GM23248 (cell line): ENCODE results near the gene NUP37. TPM values are rescaled to one million over a fixed set of nuclear protein-coding genes. Genes with fewer than 3 reads are reported as not detected.

Experiments
- DNase-seq: peaks from one replicate; pipeline ENCODE4 v3.0.0-alpha.2; 2015
- H2AFZ ChIP-seq: fragments of 200-600 bp; sonication (generic); 2 replicates; pipeline ENCODE4 v1.6.1; 2016; ENCODE audit warnings: antibody characterized with exemption
- H3F3A ChIP-seq: fragments of 200-600 bp; sonication (generic); 2 replicates; pipeline ENCODE4 v1.6.1; 2016; ENCODE audit warnings: mild to moderate bottlenecking, antibody characterized with exemption, mixed run types; ENCODE audit not compliant: insufficient read depth
- H3K27ac ChIP-seq: fragments of 200-600 bp; sonication (generic); 2 replicates; pipeline ENCODE4 v1.5.1; 2016; ENCODE audit warnings: mild to moderate bottlenecking
- H3K27me3 ChIP-seq: fragments of 200-600 bp; sonication (generic); replicated peaks from 2 replicates; pipeline ENCODE4 v1.6.1; 2016; ENCODE audit warnings: mild to moderate bottlenecking; ENCODE audit not compliant: insufficient read depth
- H3K36me3 ChIP-seq: fragments of 200-600 bp; sonication (generic); 2 replicates; pipeline ENCODE4 v1.6.1; 2016; ENCODE audit warnings: low read depth, mild to moderate bottlenecking
- H3K4me1 ChIP-seq: fragments of 200-600 bp; sonication (generic); 2 replicates; pipeline ENCODE4 v1.6.1; 2016; ENCODE audit warnings: mild to moderate bottlenecking; ENCODE audit not compliant: insufficient read depth
- H3K4me2 ChIP-seq: fragments of 200-600 bp; sonication (generic); one replicate; pipeline ENCODE4 v1.6.1; 2016; ENCODE audit warnings: mild to moderate bottlenecking; ENCODE audit not compliant: unreplicated experiment
- H3K4me3 ChIP-seq: fragments of 200-600 bp; sonication (generic); 2 replicates; pipeline ENCODE4 v1.5.1; 2016; ENCODE audit warnings: mild to moderate bottlenecking
- H3K79me2 ChIP-seq: fragments of 200-600 bp; sonication (generic); 2 replicates; pipeline ENCODE4 v1.6.1; 2016; ENCODE audit warnings: mild to moderate bottlenecking; ENCODE audit not compliant: insufficient read depth
- H3K9ac ChIP-seq: fragments of 200-600 bp; sonication (generic); 2 replicates; pipeline ENCODE4 v1.6.1; 2016; ENCODE audit warnings: mild to moderate bottlenecking
- H3K9me2 ChIP-seq: fragments of 200-600 bp; sonication (generic); 2 replicates; pipeline ENCODE4 v1.6.1; 2016; ENCODE audit warnings: mixed run types, mild to moderate bottlenecking, moderate library complexity; ENCODE audit not compliant: insufficient read depth
- H3K9me3 ChIP-seq: fragments of 200-600 bp; sonication (generic); one replicate; pipeline ENCODE4 v1.6.1; 2017; ENCODE audit warnings: low read depth
- H4K20me1 ChIP-seq: fragments of 200-600 bp; sonication (generic); 2 replicates; pipeline ENCODE4 v1.6.0; 2016; ENCODE audit not compliant: insufficient read depth
- EZH2 ChIP-seq: fragments of 200-600 bp; sonication (generic); IDR thresholded peaks from 2 replicates; pipeline ENCODE4 v1.6.1; 2018; ENCODE audit warnings: antibody characterized with exemption, mild to moderate bottlenecking; ENCODE audit not compliant: insufficient read depth, poor library complexity, severe bottlenecking
- EZH2phosphoT487 ChIP-seq: fragments of 200-600 bp; sonication (generic); IDR thresholded peaks from 2 replicates; pipeline ENCODE4 v1.6.1; 2018; ENCODE audit warnings: antibody characterized with exemption, moderate library complexity, mild to moderate bottlenecking, low read depth; ENCODE audit not compliant: insufficient read depth
- WGBS, 2 experiments: methylation state at CpG; one replicate each; pipeline ENCODE4 v1.1.6; 2015 to 2017; ENCODE audit warnings: low lambda C conversion rate in 2 of 2, low coverage in 1 of 2; ENCODE audit errors: missing lambda C conversion rate in 2 of 2; 5-methylcytosine and 5-hydroxymethylcytosine counted together
- in situ Hi-C: fragments of 300-500 bp; cut with MboI; formaldehyde crosslinking; loops from 2 replicates; pipeline ENCODE4 v1.15.0; 2020
- polyA plus RNA-seq: library from polyadenylated mRNA; unstranded; fragments of >200 nt; fragmentation: Nextera tagmentation; extraction: Ambion mirVana; gene quantifications from 2 replicates; pipeline ENCODE4 v1.2.1, GENCODE V29; 2016
- total RNA-seq: library from RNA; depleted of rRNA; stranded (reverse); fragments of >200 nt; shearing (Covaris generic); gene quantifications from 2 replicates; pipeline ENCODE4 v1.2.3, GENCODE V29; 2014; rRNA removed

NUP37 gene
- total and polyA plus RNA-seq, 2 experiments from 2014 or later: 39.4 to 50.7 TPM

DNA sequence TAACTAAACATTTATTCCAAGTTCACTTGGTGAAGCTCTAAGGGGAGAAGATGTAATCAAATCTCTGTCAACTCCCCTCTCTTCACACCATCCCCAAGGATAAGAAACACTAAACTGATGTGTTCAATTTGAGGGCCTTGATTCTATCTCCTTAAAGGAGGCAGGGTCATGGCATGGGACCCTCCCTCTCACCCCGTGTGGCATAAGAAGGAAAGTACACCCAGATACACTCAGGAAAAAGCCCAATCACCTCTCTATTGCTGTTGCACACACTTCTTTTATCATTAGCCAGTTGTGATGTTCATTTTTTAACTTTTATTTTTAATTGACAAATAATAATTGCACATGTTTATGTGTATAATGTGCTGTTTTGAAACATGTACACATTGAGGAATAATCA, 93.2 kb downstream of the NUP37 start:
- in situ Hi-C loops: no loop called here
- Histone ChIP-seq H3K4me2 (no peak overlapping the region), H3K36me3 (peaks cover 9% of the 10 kb centered on the region; the same call in 1 of the 2 replicates), H4K20me1 (no peaks in the 10 kb centered on the region), H3F3A (no peaks in the 10 kb centered on the region), H3K9me2 (no peaks in the 10 kb centered on the region), H2AFZ (no peak overlapping the region), H3K9ac (no peak overlapping the region), H3K4me3 (no peak overlapping the region), H3K27ac (no peak overlapping the region), H3K79me2 (no peaks in the 10 kb centered on the region), H3K27me3 (no peaks in the 10 kb centered on the region), H3K9me3 (no peaks in the 10 kb centered on the region), H3K4me1 (peaks cover 9% of the 10 kb centered on the region)
- DNase-seq: no peak
- WGBS, 2 experiments: 55 to 61% methylated on average over 1 of the region's 1 CpG
- TF ChIP-seq EZH2 (no peak), EZH2phosphoT487 (no peak)

DNA sequence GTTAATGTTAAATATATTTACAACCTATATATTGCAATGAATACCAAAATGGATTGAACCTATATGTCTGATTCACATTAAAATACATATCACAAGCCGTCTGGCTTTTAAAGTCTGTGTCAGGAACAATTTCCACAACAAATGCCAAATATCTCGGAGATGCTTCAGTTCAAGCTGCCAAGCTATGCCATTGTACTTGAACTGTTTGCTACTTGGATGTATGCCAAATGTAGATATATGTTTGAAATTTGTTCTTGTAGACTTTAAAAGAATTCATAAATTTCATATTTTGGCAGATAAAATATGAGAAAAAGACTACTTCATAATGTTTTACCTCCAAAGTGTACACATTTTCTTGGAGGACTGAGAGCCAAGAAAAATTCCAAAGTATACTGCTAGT, 95.1 kb downstream of the NUP37 start:
- TF ChIP-seq EZH2 (no peak), EZH2phosphoT487 (no peak)
- in situ Hi-C loops: no loop called here
- no peak for DNase-seq
- H3K9me3 ChIP-seq: no peaks in the 10 kb centered on the region
- H3K4me3 ChIP-seq: no peak overlapping the region
- 94 to 98% methylated on average over 2 of the region's 2 CpGs for WGBS, 2 experiments
- H4K20me1 ChIP-seq: no peaks in the 10 kb centered on the region
- H2AFZ ChIP-seq: no peak overlapping the region
- no peak overlapping the region for H3K9ac ChIP-seq
- no peaks in the 10 kb centered on the region for H3K9me2 ChIP-seq
- H3K4me1 ChIP-seq: peaks cover 9% of the 10 kb centered on the region
- H3K79me2 ChIP-seq: no peaks in the 10 kb centered on the region
- no peaks in the 10 kb centered on the region for H3F3A ChIP-seq
- peaks cover 9% of the 10 kb centered on the region; the same call in 1 of the 2 replicates for H3K36me3 ChIP-seq
- no peak overlapping the region for H3K4me2 ChIP-seq
- no peak overlapping the region for H3K27ac ChIP-seq
- no peaks in the 10 kb centered on the region for H3K27me3 ChIP-seq

DNA sequence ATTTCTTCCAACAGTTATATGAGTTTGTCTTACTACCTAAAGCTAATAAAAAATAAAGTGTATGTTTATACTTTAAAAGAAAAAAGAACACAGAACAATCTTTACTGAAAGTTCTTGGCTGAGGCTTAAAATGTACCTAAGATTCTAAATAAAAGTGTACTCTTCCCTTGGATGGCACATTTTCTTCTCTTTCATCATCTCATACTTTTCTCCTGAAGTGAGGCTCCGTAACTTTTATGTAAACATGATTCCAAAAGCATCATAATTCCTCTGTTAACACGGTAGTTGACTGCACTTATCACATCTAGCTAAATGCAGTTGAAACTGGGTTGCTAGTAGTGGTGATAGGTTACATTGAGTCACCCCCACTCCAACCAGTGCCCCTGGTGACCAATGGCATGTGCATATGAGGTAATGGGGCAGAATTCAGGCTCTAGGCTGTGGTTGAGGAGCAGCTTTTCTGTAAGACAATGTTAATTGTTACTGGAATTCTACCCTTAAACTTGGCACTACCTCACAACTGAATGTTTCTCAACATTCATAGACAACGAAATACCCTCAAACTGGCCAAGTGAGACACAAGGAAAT, 96.5 kb downstream of the NUP37 start:
- H3K36me3 ChIP-seq: peaks cover 9% of the 10 kb centered on the region; the same call in 1 of the 2 replicates
- no peak overlapping the region for H3K4me2 ChIP-seq

More for the DNA sequence above, 96.5 kb downstream of the NUP37 start:
- DNase-seq: peak; percentile 65
- no peak overlapping the region for H2AFZ ChIP-seq
- H3K27ac ChIP-seq: peak overlapping the region; percentile 37
- H3F3A ChIP-seq: no peaks in the 10 kb centered on the region
- no peaks in the 10 kb centered on the region for H4K20me1 ChIP-seq
- H3K9me3 ChIP-seq: no peaks in the 10 kb centered on the region
- 92 to 95% methylated on average over 3 of the region's 3 CpGs for WGBS, 2 experiments
- H3K4me3 ChIP-seq: no peak overlapping the region
- in situ Hi-C loops: no loop called here
- no peaks in the 10 kb centered on the region for H3K79me2 ChIP-seq
- H3K27me3 ChIP-seq: no peaks in the 10 kb centered on the region
- H3K4me1 ChIP-seq: peaks cover 5% of the 10 kb centered on the region; the same call in 1 of the 2 replicates
- no peak overlapping the region for H3K9ac ChIP-seq
- H3K9me2 ChIP-seq: no peaks in the 10 kb centered on the region
- no peak for TF ChIP-seq EZH2phosphoT487
- no peak for TF ChIP-seq EZH2

Other genes with a start within 250 kb of the NUP37 start
- gene DRAM1, start 242.5 kb downstream of the NUP37 start, total RNA-seq: 86.8 and 111 TPM in 2 replicates
- gene DRAM1, start 242.5 kb downstream of the NUP37 start, polyA plus RNA-seq: 99.2 and 105 TPM in 2 replicates
- gene WASHC3, start 58.1 kb downstream of the NUP37 start, total RNA-seq: 98.3 and 103 TPM in 2 replicates
- gene WASHC3, start 58.1 kb downstream of the NUP37 start, polyA plus RNA-seq: 143 and 150 TPM in 2 replicates
- 10.1 and 13.4 TPM in 2 replicates for gene PARPBP, start 69 bp upstream of the NUP37 start, total RNA-seq
- gene PARPBP, start 69 bp upstream of the NUP37 start, polyA plus RNA-seq: 9.5 and 10.3 TPM in 2 replicates
- gene PMCH, start 77.7 kb upstream of the NUP37 start, total RNA-seq: not detected in 2 replicates
- gene PMCH, start 77.7 kb upstream of the NUP37 start, polyA plus RNA-seq: 0.75 TPM in 1 of 2 replicates, not detected in the other